AG09319 (cell line): ENCODE measurements around the gene COL5A3.

Experiments used
- DNase-seq: peaks from one replicate; pipeline ENCODE4 v3.0.0-alpha.2; 2010; ENCODE audit warnings: low read depth; ENCODE audit errors: extremely low read depth
- TF ChIP-seq, protein P1 (sequence below): IDR thresholded peaks from 2 replicates; pipeline ENCODE4 v1.5.1; 2011; ENCODE audit warnings: low read depth, mild to moderate bottlenecking, inconsistent platforms, low read length, moderate library complexity

COL5A3 gene

DNA sequence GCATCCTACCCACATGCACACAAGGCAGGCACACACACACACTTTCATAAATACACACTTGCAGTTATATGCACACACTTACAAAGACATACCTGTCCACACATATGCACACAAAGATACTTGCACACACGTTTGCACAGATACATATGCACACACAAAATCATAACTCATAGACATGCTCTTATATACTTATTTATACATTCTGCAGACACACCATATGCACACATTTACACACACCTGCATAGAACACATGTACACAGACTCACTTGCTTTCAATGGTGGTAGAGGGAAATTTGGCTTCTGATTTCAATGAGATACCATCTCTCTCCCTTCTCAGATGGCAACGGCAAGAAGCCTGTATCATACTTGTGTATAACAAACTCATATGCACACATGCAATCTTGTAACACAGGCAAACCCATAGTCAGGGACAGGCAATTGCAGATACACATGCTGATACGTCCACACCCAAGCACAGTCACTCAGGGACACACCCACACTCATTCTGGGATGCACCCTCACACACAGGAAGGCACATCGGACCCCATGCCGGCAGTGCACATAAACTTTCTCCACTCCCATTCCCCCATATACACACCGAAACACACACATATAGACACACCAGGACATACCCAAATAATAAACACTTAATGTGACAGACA, 98.6 kb downstream of the COL5A3 start:
- DNase-seq = no peak
- TF ChIP-seq, protein P1, sequence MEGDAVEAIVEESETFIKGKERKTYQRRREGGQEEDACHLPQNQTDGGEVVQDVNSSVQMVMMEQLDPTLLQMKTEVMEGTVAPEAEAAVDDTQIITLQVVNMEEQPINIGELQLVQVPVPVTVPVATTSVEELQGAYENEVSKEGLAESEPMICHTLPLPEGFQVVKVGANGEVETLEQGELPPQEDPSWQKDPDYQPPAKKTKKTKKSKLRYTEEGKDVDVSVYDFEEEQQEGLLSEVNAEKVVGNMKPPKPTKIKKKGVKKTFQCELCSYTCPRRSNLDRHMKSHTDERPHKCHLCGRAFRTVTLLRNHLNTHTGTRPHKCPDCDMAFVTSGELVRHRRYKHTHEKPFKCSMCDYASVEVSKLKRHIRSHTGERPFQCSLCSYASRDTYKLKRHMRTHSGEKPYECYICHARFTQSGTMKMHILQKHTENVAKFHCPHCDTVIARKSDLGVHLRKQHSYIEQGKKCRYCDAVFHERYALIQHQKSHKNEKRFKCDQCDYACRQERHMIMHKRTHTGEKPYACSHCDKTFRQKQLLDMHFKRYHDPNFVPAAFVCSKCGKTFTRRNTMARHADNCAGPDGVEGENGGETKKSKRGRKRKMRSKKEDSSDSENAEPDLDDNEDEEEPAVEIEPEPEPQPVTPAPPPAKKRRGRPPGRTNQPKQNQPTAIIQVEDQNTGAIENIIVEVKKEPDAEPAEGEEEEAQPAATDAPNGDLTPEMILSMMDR = no peak

DNA sequence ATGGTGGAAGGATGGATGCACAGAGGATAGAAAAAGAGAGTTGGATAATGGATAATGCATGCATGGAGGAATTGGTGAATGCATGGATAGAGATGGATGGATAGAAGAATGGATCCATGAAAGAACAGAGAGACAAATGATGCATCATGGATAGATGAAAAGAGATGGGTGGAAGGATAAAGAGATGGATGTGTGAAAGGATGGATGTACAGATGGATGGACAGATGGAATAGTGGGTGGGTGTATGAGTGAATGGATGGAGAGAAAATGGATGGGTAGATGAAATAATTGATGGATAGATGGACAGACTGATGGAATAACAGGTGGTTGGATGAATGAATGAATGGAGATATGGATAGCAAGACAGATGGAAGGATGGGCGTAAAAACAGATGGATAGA, 99.7 kb downstream of the COL5A3 start:
- TF ChIP-seq, protein P1 = no peak
- DNase-seq = no peak
